Hepatocyte (in vitro differentiated cells): ENCODE results near the gene FAM9C. TPM values are rescaled to one million over a fixed set of nuclear protein-coding genes. Genes with fewer than 3 reads are reported as not detected.
"Not testable (repeated sequence)": the region's sequence is repeated elsewhere in the genome, so short reads cannot be mapped to it uniquely, and the experiment has no call there.

Experiments
- DNase-seq: peaks from one replicate; pipeline ENCODE4 v3.0.0-alpha.2; 2016; ENCODE audit warnings: low spot score
- H2AFZ ChIP-seq: fragments of 200-600 bp; sonication (generic); 2 replicates; pipeline ENCODE4 v1.6.0; 2016; ENCODE audit warnings: antibody characterized with exemption, mild to moderate bottlenecking
- H3K27ac ChIP-seq: fragments of 200-600 bp; sonication (generic); 2 replicates; pipeline ENCODE4 v1.5.1; 2016; ENCODE audit warnings: mild to moderate bottlenecking
- H3K27me3 ChIP-seq: fragments of 200-600 bp; sonication (generic); 2 replicates; pipeline ENCODE4 v1.6.1; 2016
- H3K36me3 ChIP-seq: fragments of 200-600 bp; sonication (generic); replicated peaks from 2 replicates; pipeline ENCODE4 v1.5.1; 2016; ENCODE audit warnings: low read depth; ENCODE audit not compliant: insufficient read depth
- H3K4me1 ChIP-seq: fragments of 200-600 bp; sonication (generic); 2 replicates; pipeline ENCODE4 v1.5.1; 2016; ENCODE audit warnings: mild to moderate bottlenecking, moderate library complexity; ENCODE audit not compliant: insufficient read depth
- H3K4me2 ChIP-seq: fragments of 200-600 bp; sonication (generic); 2 replicates; pipeline ENCODE4 v1.6.0; 2016
- H3K4me3 ChIP-seq: fragments of 200-600 bp; sonication (generic); 2 replicates; pipeline ENCODE4 v1.5.1; 2016; ENCODE audit warnings: mild to moderate bottlenecking
- H3K79me2 ChIP-seq: fragments of 200-600 bp; sonication (generic); 2 replicates; pipeline ENCODE4 v1.6.0; 2017; ENCODE audit warnings: mild to moderate bottlenecking
- H3K9me2 ChIP-seq: fragments of 200-600 bp; sonication (generic); replicated peaks from 2 replicates; pipeline ENCODE4 v1.6.0; 2017; ENCODE audit warnings: mild to moderate bottlenecking; ENCODE audit not compliant: insufficient read depth
- H3K9me3 ChIP-seq: fragments of 200-600 bp; sonication (generic); 2 replicates; pipeline ENCODE4 v1.5.1; 2016; ENCODE audit warnings: low read depth, mild to moderate bottlenecking
- H4K20me1 ChIP-seq: fragments of 200-600 bp; sonication (generic); 2 replicates; pipeline ENCODE4 v1.6.0; 2016; ENCODE audit warnings: mild to moderate bottlenecking; ENCODE audit not compliant: insufficient read depth, poor library complexity, severe bottlenecking
- EZH2 ChIP-seq: fragments of 200-600 bp; sonication (generic); IDR thresholded peaks from 2 replicates; pipeline ENCODE4 v1.6.1; 2016; ENCODE audit warnings: antibody characterized with exemption, mild to moderate bottlenecking, borderline replicate concordance
- EZH2phosphoT487 ChIP-seq: fragments of 200-600 bp; sonication (generic); IDR thresholded peaks from one replicate; pipeline ENCODE4 v1.6.1; 2018; ENCODE audit warnings: antibody characterized with exemption, mild to moderate bottlenecking, low read depth, moderate library complexity; ENCODE audit not compliant: unreplicated experiment, severe bottlenecking
- WGBS: methylation state at CpG from one replicate; pipeline ENCODE4 v1.1.6; 2016; ENCODE audit warnings: low lambda C conversion rate; ENCODE audit errors: missing lambda C conversion rate; 5-methylcytosine and 5-hydroxymethylcytosine counted together
- polyA plus RNA-seq: library from polyadenylated mRNA; unstranded; fragments of >200 nt; fragmentation: Nextera tagmentation; extraction: Ambion mirVana; gene quantifications from 2 replicates; pipeline ENCODE4 v1.2.1, GENCODE V29; 2016
- total RNA-seq: library from RNA; depleted of rRNA; stranded (reverse); fragments of >200 nt; gene quantifications from 2 replicates; pipeline ENCODE4 v1.2.3, GENCODE V29; 2014
- TF ChIP-seq, protein P1 (sequence below): fragments of 200-600 bp; sonication (generic); IDR thresholded peaks from 2 replicates; pipeline ENCODE4 v1.5.1; 2016; ENCODE audit warnings: antibody characterized with exemption, mild to moderate bottlenecking; ENCODE audit not compliant: poor library complexity

Gene FAM9C
- total and polyA plus RNA-seq, 2 experiments from 2014 or later: not detected

DNA sequence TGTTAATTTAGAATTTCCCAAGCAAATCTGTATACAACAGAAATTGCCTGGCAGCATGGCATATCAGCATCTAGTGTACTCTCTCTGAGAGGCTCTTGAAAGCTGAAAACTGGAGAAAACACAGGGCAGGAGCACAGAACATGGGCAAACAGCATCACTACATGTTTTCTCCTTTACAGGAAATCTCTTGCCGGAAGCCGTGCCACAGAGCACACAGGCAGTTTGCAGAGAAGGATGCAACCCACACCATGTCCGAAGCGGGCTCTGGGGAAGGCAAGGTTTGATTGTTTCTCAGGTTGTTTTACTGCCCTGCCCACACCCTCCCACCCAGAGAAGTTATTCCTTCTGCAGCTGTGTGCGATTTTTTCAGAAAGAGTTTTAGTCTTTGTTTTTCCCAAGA is 41.1 kb upstream of the FAM9C start:
- WGBS: 88% methylated on average over 5 of the region's 5 CpGs
- H3K27ac ChIP-seq: no peak overlapping the region

DNA sequence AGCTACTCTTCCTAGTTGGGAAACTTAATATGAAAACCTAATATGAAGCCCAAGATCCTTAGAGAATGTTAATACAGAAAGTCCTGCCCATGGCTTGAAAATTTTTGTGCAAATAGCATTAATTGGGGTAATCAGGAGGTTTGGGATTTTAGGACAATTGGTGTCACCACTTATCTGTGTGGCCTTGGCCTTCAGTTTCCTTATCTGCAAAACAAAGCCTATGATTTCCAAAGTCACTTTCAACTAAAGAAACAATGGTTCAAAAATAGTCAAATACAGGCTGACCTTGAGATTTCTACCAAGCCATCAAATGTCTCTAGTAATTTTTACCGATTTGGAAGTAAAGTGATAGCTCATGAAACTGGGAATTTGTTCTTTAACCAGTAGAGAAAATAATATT is 40.2 kb upstream of the FAM9C start:
- no peak for TF ChIP-seq EZH2
- TF ChIP-seq, protein P1, sequence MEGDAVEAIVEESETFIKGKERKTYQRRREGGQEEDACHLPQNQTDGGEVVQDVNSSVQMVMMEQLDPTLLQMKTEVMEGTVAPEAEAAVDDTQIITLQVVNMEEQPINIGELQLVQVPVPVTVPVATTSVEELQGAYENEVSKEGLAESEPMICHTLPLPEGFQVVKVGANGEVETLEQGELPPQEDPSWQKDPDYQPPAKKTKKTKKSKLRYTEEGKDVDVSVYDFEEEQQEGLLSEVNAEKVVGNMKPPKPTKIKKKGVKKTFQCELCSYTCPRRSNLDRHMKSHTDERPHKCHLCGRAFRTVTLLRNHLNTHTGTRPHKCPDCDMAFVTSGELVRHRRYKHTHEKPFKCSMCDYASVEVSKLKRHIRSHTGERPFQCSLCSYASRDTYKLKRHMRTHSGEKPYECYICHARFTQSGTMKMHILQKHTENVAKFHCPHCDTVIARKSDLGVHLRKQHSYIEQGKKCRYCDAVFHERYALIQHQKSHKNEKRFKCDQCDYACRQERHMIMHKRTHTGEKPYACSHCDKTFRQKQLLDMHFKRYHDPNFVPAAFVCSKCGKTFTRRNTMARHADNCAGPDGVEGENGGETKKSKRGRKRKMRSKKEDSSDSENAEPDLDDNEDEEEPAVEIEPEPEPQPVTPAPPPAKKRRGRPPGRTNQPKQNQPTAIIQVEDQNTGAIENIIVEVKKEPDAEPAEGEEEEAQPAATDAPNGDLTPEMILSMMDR: no peak
- TF ChIP-seq EZH2phosphoT487: no peak
- DNase-seq: no peak
- H3K36me3 ChIP-seq: no peaks in the 10 kb centered on the region
- 70% methylated on average over 1 of the region's 1 CpG for WGBS
- no peak overlapping the region for H2AFZ ChIP-seq
- no peak overlapping the region for H3K4me2 ChIP-seq
- no peaks in the 10 kb centered on the region for H4K20me1 ChIP-seq
- H3K79me2 ChIP-seq: no peaks in the 10 kb centered on the region
- H3K4me3 ChIP-seq: no peak overlapping the region
- H3K9me2 ChIP-seq: no peaks in the 10 kb centered on the region
- no peak overlapping the region for H3K27ac ChIP-seq
- no peaks in the 10 kb centered on the region for H3K9me3 ChIP-seq
- peaks cover 7% of the 10 kb centered on the region for H3K4me1 ChIP-seq
- no peaks in the 10 kb centered on the region for H3K27me3 ChIP-seq

More for the DNA sequence above, 41.1 kb upstream of the FAM9C start:
- H3K36me3 ChIP-seq: no peaks in the 10 kb centered on the region
- H3K4me2 ChIP-seq: no peak overlapping the region
- H3K4me3 ChIP-seq: no peak overlapping the region
- TF ChIP-seq EZH2 (no peak), EZH2phosphoT487 (no peak)
- TF ChIP-seq, protein P1: no peak
- peaks cover 16% of the 10 kb centered on the region for H3K4me1 ChIP-seq
- no peaks in the 10 kb centered on the region for H3K27me3 ChIP-seq
- H3K9me3 ChIP-seq: no peaks in the 10 kb centered on the region
- H3K79me2 ChIP-seq: no peaks in the 10 kb centered on the region
- no peak overlapping the region for H2AFZ ChIP-seq
- H3K9me2 ChIP-seq: no peaks in the 10 kb centered on the region
- no peak for DNase-seq
- H4K20me1 ChIP-seq: no peaks in the 10 kb centered on the region

DNA sequence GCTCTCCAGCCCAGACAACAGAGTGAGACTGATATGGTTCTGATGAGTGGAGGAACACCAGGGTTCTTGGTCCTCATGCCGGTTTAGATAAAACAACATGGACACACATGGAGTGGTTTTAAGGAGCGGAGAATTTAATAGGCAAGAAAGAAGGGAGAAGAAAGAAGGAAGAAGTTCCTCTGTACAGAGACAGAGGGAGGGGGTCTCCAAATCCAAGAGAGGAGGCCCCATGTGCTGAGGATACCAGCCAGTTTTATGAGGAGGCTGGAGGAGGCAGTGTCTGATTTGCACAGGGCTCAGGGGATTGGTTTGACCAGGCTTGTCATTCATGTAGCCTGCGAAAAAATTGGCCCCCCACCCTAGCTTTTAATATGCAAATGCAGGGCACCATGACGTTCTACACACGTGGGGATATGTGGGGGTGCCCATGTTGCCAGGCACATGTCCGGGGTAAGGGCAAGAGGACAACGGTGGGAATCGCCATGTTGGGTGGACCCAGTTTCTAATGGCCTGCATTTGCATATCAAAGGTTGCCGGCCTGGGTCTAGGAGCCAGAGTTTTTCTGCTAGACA is 39.4 kb upstream of the FAM9C start:
- not testable (repeated sequence) for H3K79me2 ChIP-seq, H3K27ac ChIP-seq, H3K4me2 ChIP-seq, H3K36me3 ChIP-seq, H2AFZ ChIP-seq, H3K9me2 ChIP-seq, H4K20me1 ChIP-seq, H3K27me3 ChIP-seq, H3K9me3 ChIP-seq, H3K4me3 ChIP-seq, DNase-seq
- 83% methylated on average over 9 of the region's 9 CpGs for WGBS
- H3K4me1 ChIP-seq: peaks cover 13% of the 10 kb centered on the region

DNA sequence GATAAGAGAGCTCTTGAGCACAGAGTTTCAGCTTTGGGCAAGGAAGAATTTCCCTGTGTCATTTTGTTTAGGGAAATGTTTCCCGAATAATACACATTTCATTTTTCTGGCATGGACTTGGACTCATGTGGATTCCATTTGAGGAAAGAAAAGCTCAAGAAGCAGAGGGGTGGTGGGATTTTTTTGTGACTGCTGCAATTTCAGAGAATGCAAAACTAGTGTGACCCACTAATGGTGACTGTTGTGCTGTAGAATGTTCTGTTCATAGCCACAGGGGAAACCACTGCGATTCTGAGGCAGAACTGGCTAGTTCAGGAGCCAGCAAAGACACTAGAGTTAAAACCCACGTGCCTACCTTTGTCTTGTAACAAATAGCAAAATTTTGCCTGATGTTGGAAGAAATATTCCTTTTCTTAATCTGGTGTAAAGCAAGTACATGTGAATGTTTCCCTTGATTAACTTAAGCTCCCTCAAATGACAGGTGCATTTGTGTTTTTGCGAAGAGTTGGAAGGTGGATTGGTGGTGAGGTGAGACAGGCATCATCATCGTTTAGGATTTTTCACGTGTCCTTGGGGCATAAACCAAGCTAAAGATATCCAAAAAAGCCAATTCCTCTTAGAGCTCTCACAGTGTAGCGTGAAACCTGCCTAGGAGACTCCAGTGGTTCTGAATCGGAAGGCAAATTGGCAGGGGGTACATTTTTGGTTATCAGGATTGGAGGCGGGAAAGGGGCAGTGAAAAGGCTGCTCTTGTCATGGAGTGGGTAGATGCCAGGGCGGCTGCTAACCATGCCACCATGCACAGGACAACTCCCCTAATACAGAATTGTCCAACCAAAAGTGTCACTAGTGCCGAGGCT is 38.0 kb upstream of the FAM9C start:
- Histone ChIP-seq H3K4me3 (no peak overlapping the region), H3K4me2 (no peak overlapping the region), H3K27me3 (no peaks in the 10 kb centered on the region), H4K20me1 (no peaks in the 10 kb centered on the region), H3K27ac (peak overlapping the region; percentile 11), H2AFZ (peak overlapping the region; percentile 42), H3K36me3 (no peaks in the 10 kb centered on the region), H3K9me2 (no peaks in the 10 kb centered on the region), H3K9me3 (no peaks in the 10 kb centered on the region), H3K79me2 (no peaks in the 10 kb centered on the region), H3K4me1 (peaks cover 14% of the 10 kb centered on the region)
- WGBS: 87% methylated on average over 11 of the region's 11 CpGs
- TF ChIP-seq, protein P1: no peak
- no peak for TF ChIP-seq EZH2phosphoT487
- TF ChIP-seq EZH2: no peak
- no peak for DNase-seq
